HG03066 (cell line): ENCODE data around the gene RBKS.

Experiments
- ATAC-seq: cut with Tn5 transposase; IDR thresholded peaks from one replicate; pipeline ENCODE4 v1.9.1; 2021; ENCODE audit warnings: low read depth; ENCODE audit not compliant: unreplicated experiment

RBKS gene

GRCh38 chr2:27890146-27890923 is at the start of gene RBKS, which contains the start of gene BABAM2:
RBKS (minus strand) TSS chr2:27890387; CDS start chr2:27890345, 42 bp downstream.
BABAM2 (plus strand) TSS chr2:27890729; CDS start chr2:27894557, 3,828 bp downstream.
- peak; percentile 66 for ATAC-seq

GRCh38 chr2:27935026-27935425 is 44.8 kb upstream of the RBKS start:
- no peak for ATAC-seq

GRCh38 chr2:27932396-27932795 is 42.2 kb upstream of the RBKS start:
- ATAC-seq: no peak

- ATAC-seq: no peak
These were observed 41.3 kb upstream of the RBKS start for GRCh38 chr2:27931361-27931950.

- no peak for ATAC-seq
These were observed 39.8 kb upstream of the RBKS start for GRCh38 chr2:27929916-27930486.

GRCh38 chr2:27925766-27926472 is 35.7 kb upstream of the RBKS start:
- no peak for ATAC-seq

GRCh38 chr2:27922842-27923241 is 32.7 kb upstream of the RBKS start:
- ATAC-seq: no peak

GRCh38 chr2:27921880-27922547 is 31.8 kb upstream of the RBKS start:
- ATAC-seq: no peak

- no peak for ATAC-seq
These were observed 31.2 kb upstream of the RBKS start for GRCh38 chr2:27921424-27921823.

- no peak for ATAC-seq
These were observed 30.1 kb upstream of the RBKS start for GRCh38 chr2:27920148-27920885.

- ATAC-seq: no peak
These were observed 26.3 kb upstream of the RBKS start for GRCh38 chr2:27916293-27916995.

GRCh38 chr2:27915874-27916273 is 25.7 kb upstream of the RBKS start:
- no peak for ATAC-seq

- ATAC-seq: no peak
These were observed 25.0 kb upstream of the RBKS start for GRCh38 chr2:27915191-27915590.

GRCh38 chr2:27914805-27915175 is 24.6 kb upstream of the RBKS start:
- no peak for ATAC-seq

- ATAC-seq: no peak
These were observed 24.0 kb upstream of the RBKS start for GRCh38 chr2:27914041-27914804.

- no peak for ATAC-seq
These were observed 22.3 kb upstream of the RBKS start for GRCh38 chr2:27912512-27912911.

GRCh38 chr2:27911458-27912210 is 21.4 kb upstream of the RBKS start:
- ATAC-seq: no peak

- ATAC-seq: no peak
These were observed 19.7 kb upstream of the RBKS start for GRCh38 chr2:27909901-27910300.
